ENCODE results near the gene ADAMTS4.

DNA sequence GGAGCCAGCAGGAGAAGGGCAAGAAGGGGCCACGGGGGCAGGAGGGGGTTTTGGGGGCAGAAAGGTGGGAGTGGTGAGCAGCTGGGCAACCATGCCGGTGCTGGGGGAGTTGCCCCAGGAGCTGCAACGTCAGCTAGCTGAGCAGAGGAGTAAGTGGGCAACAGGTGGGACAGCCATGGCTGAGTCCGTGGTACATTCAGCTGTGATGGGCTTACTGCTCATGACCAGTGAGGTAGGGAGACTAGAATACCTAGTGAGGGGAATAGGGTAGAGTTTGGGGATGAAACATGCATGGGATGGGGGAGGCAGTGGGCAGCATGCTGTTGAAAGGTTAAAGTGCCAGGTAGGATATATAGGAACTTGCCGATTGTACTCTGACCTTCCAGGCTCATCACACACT, 37.2 kb downstream of the ADAMTS4 start:
- TF ChIP-seq, protein P1, sequence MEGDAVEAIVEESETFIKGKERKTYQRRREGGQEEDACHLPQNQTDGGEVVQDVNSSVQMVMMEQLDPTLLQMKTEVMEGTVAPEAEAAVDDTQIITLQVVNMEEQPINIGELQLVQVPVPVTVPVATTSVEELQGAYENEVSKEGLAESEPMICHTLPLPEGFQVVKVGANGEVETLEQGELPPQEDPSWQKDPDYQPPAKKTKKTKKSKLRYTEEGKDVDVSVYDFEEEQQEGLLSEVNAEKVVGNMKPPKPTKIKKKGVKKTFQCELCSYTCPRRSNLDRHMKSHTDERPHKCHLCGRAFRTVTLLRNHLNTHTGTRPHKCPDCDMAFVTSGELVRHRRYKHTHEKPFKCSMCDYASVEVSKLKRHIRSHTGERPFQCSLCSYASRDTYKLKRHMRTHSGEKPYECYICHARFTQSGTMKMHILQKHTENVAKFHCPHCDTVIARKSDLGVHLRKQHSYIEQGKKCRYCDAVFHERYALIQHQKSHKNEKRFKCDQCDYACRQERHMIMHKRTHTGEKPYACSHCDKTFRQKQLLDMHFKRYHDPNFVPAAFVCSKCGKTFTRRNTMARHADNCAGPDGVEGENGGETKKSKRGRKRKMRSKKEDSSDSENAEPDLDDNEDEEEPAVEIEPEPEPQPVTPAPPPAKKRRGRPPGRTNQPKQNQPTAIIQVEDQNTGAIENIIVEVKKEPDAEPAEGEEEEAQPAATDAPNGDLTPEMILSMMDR (conservative IDR thresholded peaks at IDR 0.05): no peak
- TF ChIP-seq ZFX (IDR thresholded peaks at IDR 0.05): no peak
